Measurements from ENCODE around the gene MRPS7. TPM values are rescaled to one million over a fixed set of nuclear protein-coding genes. Genes with fewer than 3 reads are reported as not detected.

Gene MRPS7
- polyA plus RNA-seq (2013, experiment 1 of 2; ENCODE audit: insufficient read length): 56.6 TPM
- polyA plus RNA-seq (2013, experiment 2 of 2; ENCODE audit: insufficient read length): 58.2 TPM

DNA sequence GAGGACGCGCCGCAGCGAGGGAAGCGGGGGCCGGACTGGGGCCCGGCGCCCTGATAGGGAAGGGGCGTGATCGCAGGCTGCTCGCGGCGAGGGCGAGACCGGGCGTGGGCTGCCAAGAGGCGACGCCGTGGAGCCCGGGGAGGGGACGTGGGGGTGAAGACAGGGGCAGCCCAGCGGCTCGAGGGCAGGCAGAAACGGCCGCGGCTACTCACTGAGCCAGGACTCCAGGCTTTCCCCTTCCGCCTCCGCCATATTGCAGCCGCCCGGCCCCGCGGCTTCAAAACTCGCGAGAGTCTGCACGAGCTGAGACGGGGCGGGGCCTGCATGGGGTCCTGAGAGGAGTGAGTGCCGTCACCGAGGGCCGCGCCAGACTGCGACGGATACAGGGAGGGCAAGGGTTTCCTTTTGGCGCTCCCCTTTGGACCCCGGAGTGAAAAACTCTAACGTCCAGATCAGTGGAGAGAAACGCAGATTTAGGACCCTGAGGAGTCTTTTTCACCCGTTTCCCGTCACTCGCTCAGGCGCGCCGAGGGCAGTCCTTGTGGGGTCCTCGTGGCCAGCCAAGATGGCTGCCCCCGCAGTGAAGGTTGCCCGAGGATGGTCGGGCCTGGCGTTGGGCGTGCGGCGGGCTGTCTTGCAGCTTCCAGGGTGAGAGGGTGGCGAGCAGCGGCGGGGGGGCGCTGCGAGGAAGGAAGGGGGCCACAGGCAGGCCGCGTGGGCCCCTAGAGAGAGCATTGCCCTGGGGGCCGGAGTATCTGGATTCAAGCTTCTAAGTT lies at the start of gene MRPS7, which contains the start of gene GGA3:
Gene MRPS7, plus strand, starts transcription at position 544 of the 776 bp plus-strand sequence. Its CDS starts 22 bp downstream, at position 566.
Gene GGA3, minus strand, starts transcription at position 271 of the 776 bp plus-strand sequence. Its CDS starts 19 bp downstream, at position 252.
- DNase-seq: peak; percentile 94

DNA sequence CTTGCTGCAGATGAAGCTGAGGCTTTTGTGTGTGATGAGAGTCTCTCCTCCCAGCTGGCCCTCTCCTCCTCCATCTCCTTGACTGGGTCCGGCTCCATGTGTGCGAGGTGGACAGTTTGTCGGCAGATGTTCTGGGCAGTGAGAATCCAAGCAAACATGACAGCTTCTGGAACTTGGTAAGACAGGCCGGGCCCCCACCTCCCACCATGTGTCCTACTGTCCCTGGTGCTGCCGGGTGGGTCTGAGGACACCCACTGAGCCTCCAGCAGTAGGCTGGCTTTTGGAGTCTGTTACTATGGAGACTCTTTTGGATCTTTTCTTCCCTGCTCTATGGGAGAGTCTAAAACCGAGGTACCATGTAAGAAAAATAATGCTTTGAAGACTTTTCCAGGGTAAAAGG lies 43.5 kb upstream of the MRPS7 start:
- DNase-seq: no peak

DNA sequence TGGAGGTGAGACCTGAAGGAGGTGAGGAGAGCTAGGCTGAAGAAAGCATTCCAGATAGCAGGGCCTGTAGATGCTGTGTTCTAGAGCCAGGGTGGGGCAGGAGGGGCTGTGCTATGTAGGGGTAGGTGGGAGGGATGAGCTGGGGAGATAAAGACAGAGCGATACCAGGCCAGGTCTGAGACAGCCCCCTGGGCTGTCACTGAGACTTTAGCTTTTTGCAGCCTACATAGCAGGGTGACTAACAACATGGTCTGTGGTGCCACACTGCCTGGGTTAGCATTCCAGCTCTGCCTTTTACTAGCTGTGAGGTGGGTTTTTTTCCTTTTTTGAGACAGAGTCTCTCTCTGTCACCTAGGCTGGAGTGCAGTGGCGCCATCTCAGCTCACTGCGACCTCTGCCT lies 41.9 kb upstream of the MRPS7 start:
- DNase-seq: no peak

DNA sequence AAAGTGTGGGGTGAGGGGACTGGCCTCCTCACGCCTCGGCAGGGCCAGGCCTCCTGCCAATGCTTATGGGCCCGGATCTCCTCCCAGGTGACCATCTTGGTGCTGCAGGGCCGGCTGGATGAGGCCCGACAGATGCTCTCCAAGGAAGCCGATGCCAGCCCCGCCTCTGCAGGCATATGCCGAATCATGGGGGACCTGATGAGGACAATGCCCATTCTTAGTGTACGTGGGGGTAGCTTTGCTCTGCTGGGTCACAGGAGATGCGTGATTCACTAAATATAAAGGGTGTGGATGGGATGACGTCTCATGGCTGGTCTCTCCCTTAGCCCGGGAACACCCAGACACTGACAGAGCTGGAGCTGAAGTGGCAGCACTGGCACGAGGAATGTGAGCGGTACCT lies 36.7 kb upstream of the MRPS7 start:
- no peak for DNase-seq

DNA sequence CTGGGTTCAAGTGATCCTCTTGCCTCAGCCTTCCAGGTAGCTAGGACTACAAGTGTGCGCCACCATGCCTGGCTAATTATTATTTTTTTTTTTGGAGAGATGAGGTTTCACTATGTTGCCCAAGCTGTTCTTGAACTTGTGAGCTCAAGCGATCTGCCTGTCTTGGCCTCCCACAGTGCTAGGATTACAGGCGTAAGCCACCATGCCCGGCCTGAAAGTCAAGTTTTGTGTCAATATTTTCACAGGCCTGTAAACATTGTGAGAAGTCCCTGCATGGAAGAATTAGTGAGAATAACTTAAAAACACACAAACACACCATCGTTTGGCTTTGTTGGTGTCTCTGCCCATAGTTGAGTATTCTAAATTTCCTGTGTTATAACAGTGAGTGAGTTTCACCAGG lies 34.0 kb upstream of the MRPS7 start:
- DNase-seq: no peak

DNA sequence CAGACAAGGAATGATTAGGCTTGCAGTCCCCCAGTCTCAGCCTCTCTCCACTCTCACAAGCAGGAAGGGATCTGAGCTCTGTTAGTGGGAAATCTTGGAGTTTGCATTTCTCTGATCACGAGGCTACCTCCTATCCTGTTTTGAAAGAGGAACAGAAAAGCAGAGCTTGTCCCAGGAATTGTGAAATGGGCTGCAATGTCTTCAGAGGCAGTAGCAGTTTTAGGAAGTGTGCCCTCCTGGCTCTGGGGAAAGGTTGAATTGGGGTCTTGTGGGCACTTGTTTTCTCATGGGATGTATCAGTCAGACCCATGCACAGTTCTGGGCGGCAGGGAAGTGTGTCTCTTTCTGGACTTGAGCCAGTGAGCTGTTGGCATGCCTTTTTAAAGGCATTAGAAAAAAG lies 33.4 kb upstream of the MRPS7 start:
- no peak for DNase-seq

DNA sequence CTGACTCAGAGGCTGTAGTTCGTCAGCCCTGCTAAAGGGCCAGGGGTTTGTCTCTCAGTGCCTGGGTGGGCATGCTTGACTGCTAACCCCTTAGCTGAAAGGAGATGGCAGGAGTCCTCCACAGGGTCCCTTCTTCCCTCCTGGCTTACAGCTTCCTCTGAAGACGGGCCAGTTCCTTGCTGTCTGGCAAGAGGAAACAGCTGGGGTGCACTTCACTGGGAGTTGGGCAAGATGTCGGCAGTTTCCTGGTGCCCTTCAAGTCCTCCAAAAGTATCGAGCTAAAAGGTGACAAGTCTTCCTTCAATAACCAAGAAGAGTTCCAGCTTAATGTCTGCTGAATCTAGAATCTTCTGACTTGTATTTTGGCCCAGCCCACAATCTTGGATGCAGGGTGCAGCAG lies 32.8 kb upstream of the MRPS7 start:
- DNase-seq: no peak

DNA sequence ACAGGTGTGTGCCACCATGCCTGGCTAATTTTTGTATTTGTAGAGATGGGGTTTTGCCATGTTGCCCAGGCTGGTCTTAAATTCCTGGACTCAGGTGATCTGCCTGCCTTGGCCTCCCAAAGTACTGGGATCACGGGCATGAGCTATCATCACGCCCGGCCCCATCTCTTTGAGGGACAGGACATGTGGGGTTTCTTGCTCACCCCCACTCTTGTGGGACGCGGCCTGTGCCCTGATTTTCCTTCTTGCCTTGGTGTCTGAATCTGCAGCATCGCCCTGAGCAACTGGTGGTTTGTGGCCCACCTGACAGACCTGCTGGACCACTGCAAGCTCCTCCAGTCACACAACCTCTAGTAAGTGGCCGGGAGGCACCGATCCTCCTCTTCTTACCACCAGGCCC lies 30.6 kb upstream of the MRPS7 start:
- DNase-seq: no peak

DNA sequence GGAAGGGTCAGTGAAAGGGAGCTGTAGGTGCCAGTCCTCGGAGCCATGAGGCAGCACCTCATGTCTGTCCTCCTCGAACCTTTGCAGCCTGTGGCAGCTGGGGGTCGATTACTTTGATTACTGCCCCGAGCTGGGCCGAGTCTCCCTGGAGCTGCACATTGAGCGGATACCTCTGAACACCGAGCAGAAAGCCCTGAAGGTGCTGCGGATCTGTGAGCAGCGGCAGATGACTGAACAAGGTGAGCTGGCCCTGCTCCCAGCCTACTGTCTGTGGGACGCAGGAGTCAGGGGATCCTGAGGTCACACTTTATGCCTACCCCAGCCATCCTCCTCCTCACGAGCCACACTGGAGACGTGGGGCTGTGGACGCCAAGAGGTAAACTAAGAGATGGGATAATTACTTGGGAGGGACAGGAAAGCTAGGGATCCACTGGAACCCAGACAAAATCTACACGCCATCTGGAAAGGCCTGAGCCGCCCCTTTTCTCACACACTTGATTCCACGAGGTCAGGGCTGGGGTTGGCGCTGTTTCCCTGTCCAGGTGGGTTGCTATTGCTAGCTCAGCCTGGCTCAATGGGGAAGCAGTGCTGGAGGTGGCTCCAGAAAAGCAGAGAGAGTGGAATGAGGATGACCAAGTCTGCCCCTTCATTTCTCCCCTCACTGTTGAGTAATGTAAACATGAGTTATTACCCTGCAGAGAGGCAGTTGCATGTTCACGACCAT lies 29.8 kb upstream of the MRPS7 start:
- no peak for DNase-seq

DNA sequence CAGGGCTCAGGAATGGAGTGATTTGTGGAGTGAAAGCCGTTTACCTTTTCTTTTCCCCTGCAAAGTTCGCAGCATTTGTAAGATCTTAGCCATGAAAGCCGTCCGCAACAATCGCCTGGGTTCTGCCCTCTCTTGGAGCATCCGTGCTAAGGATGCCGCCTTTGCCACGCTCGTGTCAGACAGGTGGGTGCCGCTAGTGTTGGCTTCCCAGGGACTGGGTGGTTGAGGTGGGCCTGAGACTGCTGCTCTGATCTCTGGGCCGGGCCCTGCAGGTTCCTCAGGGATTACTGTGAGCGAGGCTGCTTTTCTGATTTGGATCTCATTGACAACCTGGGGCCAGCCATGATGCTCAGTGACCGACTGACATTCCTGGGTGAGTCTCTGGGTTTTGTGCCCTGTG lies 28.9 kb upstream of the MRPS7 start:
- no peak for DNase-seq

DNA sequence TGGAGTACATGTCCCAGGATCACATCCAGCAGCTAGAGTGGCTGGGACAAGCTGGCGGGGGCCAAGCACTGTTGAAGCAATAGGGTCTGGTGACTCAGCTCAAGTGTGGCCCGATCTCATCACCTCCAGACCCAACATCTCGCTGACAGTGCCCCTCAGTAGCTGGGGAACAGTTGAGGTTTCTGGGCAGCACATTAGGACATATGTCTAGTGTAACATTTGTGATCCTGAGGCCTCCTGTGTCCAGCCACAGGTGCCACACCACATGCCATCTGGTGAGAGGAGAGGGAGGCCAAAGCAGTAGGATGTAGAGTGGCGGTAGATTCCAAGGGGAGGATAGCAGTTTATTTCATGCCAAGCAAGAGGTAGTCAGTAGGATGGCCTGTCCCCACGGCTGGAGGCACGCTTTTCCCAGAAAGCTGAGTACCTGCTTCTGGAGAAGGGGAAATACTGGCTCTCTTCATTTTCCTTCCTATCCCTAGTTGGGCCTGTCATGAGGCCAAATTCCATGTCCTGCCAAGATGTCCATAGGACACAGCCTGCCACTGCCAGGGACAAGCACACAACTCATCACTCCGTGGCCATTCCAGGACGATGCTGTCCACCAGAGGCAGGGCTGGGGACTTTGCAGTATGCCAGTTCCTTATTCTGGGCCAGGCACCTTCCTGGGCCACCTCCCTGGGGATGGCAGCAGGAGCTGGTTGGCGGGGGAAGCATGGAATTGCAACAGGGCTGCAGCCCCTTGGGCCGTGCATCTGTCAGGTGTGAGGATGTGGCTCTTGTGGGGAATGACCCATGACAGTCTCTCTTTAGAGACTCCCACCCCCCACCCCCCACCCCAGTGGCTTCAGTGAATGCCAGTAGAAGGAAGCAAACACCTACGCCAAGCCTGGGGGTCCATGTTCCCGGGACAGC lies 24.3 kb upstream of the MRPS7 start:
- no peak for DNase-seq

DNA sequence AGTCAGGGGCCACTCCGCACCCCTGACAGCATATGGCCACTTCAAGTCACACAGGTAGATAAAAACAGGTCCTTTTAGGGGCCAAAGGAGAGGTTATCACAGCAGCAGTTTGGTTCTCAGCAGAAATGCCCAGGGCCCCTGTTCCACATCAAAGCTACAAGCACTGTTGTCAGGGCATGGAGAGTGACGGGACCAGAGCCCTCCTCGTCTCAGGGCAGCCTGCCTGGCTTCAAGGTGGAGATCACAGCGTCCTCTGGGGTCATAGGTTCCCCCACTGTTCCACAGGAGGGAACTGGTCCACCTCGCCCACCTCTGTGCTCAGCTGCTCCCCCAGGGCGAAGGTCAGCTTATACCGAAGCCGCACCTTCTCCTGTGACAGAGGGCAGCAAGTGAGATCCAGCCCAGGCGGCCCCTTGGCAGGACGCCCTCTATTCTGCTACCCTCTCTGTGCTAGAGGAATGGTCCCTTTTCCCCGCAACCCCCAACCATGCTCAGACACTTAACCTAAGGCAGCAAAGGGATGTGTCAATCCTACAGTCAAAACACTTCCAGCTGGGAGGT lies 23.6 kb upstream of the MRPS7 start:
- no peak for DNase-seq

DNA sequence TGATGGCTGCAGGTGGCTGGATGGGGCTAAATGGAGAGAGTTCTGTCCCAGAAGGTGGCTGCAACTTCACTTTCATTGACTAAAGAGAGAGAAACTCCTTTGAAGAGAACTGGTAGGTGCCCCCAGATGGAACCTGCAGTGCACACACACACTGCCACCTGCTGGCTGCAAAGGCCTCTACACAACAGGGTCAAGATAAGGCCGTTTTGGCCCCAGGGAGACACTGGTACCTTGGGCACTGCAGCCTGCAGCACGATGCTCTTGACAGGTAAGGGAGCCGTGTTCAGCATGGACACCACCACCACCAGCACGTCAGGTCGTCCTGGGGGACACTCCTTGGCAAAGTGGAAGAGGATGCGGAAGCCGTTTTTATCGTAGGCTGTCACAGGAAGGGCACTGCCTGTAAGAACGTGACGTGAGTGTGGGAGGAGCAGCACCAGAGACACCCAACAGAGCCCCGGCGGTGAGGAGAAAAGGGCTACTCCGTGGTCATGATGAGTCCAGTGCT lies 22.9 kb upstream of the MRPS7 start:
- peak; percentile 52 for DNase-seq

DNA sequence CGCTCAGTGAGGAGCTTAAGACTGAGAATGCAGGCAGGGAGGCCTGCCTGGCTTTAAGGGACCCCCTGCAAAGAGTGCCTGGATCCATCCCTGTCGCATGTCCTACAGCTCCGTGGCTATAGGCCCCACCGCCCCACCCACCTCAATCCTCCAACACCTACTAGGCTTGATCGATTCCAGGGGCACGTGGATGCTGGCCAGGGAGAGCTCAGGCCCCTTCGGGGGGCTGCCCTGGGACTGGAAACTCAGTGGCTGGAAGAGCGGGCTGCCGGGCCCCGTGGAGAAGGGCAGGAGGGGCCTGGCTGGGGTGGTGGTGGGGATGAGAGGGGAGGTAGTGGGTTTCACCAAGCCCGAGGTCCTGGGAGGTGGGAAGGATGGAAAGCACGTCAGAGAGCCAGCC lies 22.5 kb upstream of the MRPS7 start:
- no peak for DNase-seq

DNA sequence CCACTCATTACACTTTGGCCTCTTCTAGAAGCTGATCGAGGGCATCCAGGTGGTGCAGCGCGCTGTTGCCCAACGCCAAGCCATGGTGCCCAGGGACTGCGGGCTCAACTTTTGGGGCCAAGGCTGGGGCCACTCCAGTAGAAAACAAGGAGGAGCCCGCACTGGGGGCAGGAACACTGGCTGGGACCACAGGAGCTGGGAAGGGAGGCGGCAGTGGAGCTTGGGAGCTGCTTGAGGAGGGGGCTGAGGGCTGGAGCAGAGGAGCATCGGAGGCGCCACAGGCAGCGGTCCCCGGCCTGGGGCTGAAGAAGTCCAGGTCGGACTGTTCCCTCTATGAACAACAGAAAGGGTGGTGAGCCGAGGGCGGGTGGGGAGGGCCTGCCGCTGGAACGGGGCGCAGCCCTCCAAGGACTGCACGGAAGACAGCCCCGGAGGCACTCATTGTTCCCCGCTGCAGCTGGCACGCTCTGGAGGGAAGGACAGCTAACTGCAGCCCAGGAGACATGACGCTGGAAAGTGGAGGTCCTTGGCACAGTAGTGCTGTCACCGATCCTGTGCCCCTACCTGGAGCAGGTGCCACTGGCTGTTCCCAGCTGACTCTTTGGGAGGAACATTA lies 21.8 kb upstream of the MRPS7 start:
- no peak for DNase-seq

DNA sequence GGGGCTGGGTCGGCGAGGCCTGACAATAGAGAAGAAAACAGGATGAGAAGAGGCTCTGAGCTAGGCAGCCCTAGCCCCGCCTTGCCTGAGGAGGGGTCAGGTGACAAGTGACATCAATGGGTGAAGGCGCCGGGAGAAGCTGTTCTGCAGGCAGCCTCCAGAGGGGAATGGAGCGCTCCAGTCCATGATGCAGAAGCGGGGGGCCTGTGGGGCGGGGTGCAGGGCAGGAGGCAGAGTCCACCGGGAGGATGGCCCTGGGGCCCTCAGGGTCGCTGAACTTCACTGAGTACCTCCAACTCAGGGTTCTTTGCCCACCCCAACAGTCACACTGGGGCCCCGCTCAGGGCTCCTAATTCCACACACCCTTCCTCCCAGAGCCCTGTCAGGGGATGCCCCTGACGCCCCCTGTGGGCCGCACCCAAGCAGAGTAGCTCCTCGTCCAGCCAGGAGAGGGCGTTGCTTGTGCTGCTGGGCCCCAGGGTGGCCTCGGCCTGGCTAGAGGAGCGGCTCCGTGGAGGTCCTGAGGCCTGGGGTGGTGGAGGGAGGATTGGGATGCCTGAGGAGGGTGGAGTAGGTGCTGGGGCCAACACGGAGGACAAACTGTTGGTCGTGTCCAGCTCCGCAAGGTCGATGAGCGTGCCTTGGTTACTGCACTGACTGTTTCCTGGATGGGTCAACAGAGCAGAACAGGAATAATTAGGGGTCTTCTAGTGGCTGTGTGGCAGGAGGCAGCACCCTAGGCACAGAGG lies 21.1 kb upstream of the MRPS7 start:
- peak; percentile 22 for DNase-seq

DNA sequence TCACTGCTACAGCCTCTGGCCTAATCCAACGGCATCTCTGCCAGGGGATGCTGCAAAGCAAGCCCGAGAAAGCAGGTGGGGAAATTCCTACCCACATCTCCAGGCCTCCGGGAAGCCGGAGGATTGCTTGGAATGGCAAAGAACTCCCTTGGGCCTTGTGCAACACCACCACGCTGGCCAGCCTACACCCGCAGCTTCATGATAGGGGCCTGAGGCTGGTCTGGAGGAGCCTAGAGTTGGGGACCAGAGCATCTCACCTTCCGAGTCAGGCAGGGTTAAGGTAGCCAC lies 20.6 kb upstream of the MRPS7 start:
- DNase-seq: no peak

DNA sequence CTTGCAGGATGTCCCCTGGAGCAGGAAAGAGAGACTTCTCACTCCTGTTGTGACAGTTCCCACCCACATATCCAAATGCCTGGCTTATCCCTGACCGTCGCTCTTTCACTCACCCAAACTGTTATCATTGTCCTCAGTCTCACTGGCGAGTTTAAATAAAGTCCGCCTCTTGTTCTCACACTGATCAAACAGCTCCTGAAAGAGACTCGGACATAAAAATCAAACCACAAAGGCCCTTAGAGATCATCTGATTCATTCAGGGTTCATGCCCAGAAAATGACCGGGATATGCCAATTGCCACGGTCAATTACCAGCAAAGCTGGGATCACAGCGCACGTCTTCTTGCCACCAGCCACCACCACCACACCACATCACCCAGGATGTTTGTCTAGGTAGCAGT lies 20.2 kb upstream of the MRPS7 start:
- no peak for DNase-seq

DNA sequence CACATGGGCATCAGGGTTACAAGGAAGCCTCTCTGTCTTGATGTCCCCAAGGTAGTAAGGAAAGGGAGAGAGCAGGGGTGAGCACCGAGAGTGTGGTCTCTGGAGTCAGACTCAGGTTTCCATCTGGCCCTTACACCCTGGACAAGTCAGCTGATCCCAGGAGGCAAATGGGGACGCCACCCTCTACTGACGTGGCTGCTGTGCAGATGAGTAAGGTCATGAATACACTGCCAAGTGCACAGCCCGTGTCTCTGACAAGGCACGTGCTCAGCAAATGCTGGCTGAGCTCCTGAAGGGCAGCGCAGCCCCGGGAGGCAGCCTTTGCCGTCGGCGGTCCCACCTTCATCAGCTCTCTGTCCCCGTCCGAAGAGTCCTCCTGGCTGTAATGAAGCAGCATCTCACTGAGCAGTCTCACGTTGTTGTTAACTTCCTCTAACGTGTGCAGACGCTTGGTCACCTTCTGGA lies 19.7 kb upstream of the MRPS7 start:
- no peak for DNase-seq

DNA sequence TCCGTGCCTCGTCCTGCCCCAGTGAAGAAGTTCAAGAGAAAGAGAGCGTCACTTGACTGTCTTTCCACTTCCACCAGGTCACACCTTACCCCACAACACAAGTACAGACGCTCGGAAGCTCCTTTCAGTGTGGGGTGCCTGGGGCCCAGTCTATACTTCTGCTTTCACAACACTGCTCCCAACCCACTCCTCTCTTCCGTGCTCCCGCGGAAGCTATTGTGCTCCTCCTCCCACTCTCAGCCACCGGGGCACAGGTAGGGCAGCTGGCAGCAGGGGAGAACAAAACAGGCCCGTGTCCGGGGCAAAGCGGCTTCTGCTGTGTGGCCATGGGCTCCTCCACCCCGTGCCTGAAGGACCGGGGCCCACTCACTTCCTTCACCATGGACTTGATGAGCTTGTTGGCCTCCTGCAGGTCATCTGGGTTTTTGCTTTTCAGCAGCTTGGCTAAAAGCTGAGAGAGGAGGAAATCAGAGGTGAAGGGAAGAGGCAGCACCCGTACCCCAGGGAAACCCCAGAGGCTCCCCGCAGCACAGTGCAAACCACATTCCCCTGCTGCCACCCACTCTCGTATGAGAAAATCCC lies 19.1 kb upstream of the MRPS7 start:
- DNase-seq: no peak
